HAP-1 (cell line): ENCODE measurements around the gene GGCT.
A peak's percentile ranks its signal among the peaks of the same experiment; 100 is the strongest.
"Not testable (repeated sequence)": the region's sequence is repeated elsewhere in the genome, so short reads cannot be mapped to it uniquely, and the experiment has no call there.

Source experiments
- DNase-seq, 2 experiments: peaks; one replicate each; pipeline ENCODE4 v3.0.0-alpha.2; 2016 to 2020; ENCODE audit warnings: low spot score in 2 of 2
- H3K27me3 ChIP-seq: fragments of 250-450 bp; sonication (Bioruptor Pico); 2 replicates; pipeline ENCODE4 v1.5.1; 2020; ENCODE audit warnings: low read depth, mild to moderate bottlenecking, moderate library complexity
- H3K36me3 ChIP-seq: fragments of 250-450 bp; sonication (Bioruptor Pico); replicated peaks from 2 replicates; pipeline ENCODE4 v1.5.1; 2020; ENCODE audit warnings: mild to moderate bottlenecking
- H3K4me1 ChIP-seq: fragments of 250-450 bp; sonication (Bioruptor Pico); 2 replicates; pipeline ENCODE4 v1.5.1; 2020; ENCODE audit warnings: mild to moderate bottlenecking
- H3K4me3 ChIP-seq: fragments of 250-450 bp; sonication (Bioruptor Pico); 2 replicates; pipeline ENCODE4 v1.5.1; 2020; ENCODE audit warnings: mild to moderate bottlenecking, moderate library complexity
- H3K9me3 ChIP-seq: fragments of 250-450 bp; sonication (Bioruptor Pico); 2 replicates; pipeline ENCODE4 v1.5.1; 2020; ENCODE audit warnings: mild to moderate bottlenecking, moderate library complexity
- in situ Hi-C: fragments of 300-500 bp; cut with MboI; formaldehyde crosslinking; loops from 3 replicates; pipeline ENCODE4 v1.14.3; 2020; ENCODE audit warnings: low sequenced_read_pairs, inconsistent platforms, mixed read lengths

GGCT gene

DNA sequence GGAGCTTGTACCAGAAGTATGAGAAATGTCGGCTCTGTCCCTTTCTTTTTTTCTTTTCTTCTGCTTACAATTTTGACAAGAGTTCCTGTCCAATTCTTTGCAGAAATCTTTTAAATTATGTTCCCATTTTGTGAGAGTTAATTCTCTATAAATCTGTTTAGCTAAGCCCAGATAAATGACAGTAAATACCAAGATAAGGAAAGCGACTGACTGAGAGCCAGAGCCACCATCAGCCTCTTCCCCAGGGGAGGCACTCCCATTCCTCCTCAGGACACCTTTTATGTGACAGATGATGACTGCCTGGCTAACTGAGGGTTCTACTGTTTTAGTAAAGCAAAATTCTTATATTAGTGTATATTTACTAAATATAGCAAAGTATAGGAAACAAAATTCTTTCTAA, 6.9 kb upstream of the GGCT start:
- Histone ChIP-seq H3K36me3 (no peaks in the 10 kb centered on the region), H3K27me3 (no peaks in the 10 kb centered on the region), H3K9me3 (no peaks in the 10 kb centered on the region), H3K4me3 (no peak overlapping the region), H3K4me1 (peaks cover 11% of the 10 kb centered on the region)
- in situ Hi-C loops: loop anchor here (10.0 kb wide), 1 partner anchor 53 kb away; no protein-coding TSS in a partner anchor
- no peak for DNase-seq

- no peaks in the 10 kb centered on the region for H3K9me3 ChIP-seq
Measured at GRCh38 chr7:30510124-30511075, 5.8 kb upstream of the GGCT start.

GRCh38 chr7:30509171-30509857, 4.7 kb upstream of the GGCT start:
- DNase-seq, H3K27me3 ChIP-seq, H3K4me1 ChIP-seq, in situ Hi-C loops, H3K4me3 ChIP-seq, H3K36me3 ChIP-seq, H3K9me3 ChIP-seq: not testable (repeated sequence)

More at GRCh38 chr7:30510124-30511075, 5.8 kb upstream of the GGCT start:
- DNase-seq: peak; percentile 52 to 62
- Histone ChIP-seq H3K36me3 (no peaks in the 10 kb centered on the region), H3K27me3 (no peaks in the 10 kb centered on the region), H3K4me1 (peaks cover 3% of the 10 kb centered on the region), H3K4me3 (no peak overlapping the region)
- in situ Hi-C loops: loop anchor here (10.0 kb wide), 1 partner anchor 54 kb away; no protein-coding TSS in a partner anchor

- in situ Hi-C loops, DNase-seq, H3K4me3 ChIP-seq: not testable (repeated sequence)
Measured at GRCh38 chr7:30507346-30507900, 2.8 kb upstream of the GGCT start.

DNA sequence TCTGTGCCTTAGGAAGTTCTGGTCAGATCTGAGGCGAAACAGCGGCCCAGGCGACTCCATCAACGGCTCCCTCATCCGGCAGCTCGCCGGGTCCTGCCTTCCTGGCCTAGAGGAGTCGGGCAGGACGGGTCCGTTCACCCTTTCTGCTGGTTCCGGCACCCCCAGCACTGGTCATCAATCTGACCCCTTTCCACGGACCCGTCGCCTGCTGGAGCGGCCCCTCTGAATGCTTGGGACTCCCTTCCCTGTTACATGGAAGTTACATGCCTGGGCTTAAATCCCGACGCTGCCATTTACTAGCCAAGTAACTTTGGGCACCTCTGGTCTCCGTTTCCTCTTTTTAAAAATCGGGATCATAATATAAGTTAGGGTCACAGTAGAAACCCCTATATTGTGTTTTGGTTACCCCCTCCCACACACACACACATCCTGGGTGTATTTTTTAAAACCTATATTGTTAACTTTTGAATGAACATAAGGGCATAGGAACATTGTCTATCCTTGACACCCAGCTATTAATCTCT, 607 bp upstream of the GGCT start:
- H3K9me3 ChIP-seq: no peaks in the 10 kb centered on the region
- H3K4me1 ChIP-seq: peaks cover 8% of the 10 kb centered on the region
- no peaks in the 10 kb centered on the region for H3K27me3 ChIP-seq
- in situ Hi-C loops: no loop called here
- DNase-seq: no peak
- H3K36me3 ChIP-seq: peaks cover 4% of the 10 kb centered on the region
- H3K4me3 ChIP-seq: peak overlapping the region; percentile 71

More at GRCh38 chr7:30507346-30507900, 2.8 kb upstream of the GGCT start:
- not testable (repeated sequence) for H3K36me3 ChIP-seq, H3K4me1 ChIP-seq, H3K9me3 ChIP-seq, H3K27me3 ChIP-seq

GRCh38 chr7:30503274-30504212, 1.1 kb downstream of the GGCT start:
- in situ Hi-C loops: no loop called here
- peaks cover 8% of the 10 kb centered on the region for H3K4me1 ChIP-seq
- H3K27me3 ChIP-seq: no peaks in the 10 kb centered on the region
- H3K9me3 ChIP-seq: no peaks in the 10 kb centered on the region
- peak overlapping the region; percentile 71 for H3K4me3 ChIP-seq
- DNase-seq: no peak
- peaks cover 10% of the 10 kb centered on the region for H3K36me3 ChIP-seq

DNA sequence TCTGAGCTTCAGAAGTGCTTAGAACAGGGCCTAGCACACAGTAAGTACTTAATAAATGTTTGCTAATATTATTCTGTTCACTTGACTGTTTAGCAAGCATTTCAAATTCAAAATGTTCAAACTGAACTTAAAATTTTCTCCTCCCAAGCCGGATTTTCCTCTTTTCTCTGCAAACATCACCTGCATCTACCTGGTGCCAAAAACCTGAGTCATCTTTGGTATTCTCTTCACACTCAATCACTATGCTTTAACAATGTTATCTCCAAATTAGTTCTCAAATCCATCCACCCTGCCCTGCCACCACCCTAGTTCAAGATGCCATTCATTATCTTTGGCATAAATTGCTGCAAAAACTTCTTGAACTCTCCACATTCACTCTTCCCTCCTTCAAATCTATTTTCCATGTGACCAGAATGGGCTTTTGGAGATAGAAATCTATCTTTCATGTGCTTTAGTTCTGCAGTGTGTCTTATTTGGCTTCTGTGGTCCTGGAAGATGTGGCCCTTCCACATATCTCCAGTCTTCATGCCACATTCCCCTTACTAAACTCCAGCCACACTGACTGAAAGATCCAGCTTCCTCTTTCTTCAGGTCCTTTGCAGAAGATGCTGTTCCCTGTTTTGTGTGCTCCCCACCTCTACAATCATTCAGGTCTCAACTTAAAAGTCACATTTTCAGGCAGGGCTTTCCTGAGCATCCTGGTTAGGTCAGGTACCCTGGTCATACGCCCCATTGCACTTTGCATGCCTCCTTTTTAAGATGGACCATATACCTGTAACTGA, 2.0 kb downstream of the GGCT start:
- no peaks in the 10 kb centered on the region for H3K27me3 ChIP-seq
- H3K4me3 ChIP-seq: no peak overlapping the region
- in situ Hi-C loops: no loop called here
- no peak for DNase-seq
- H3K9me3 ChIP-seq: no peaks in the 10 kb centered on the region
- H3K4me1 ChIP-seq: peaks cover 8% of the 10 kb centered on the region
- peaks cover 11% of the 10 kb centered on the region for H3K36me3 ChIP-seq

- DNase-seq: no peak
- H3K36me3 ChIP-seq: peaks cover 24% of the 10 kb centered on the region
- in situ Hi-C loops: no loop called here
- H3K4me1 ChIP-seq: peaks cover 8% of the 10 kb centered on the region
- H3K9me3 ChIP-seq: no peaks in the 10 kb centered on the region
- H3K27me3 ChIP-seq: no peaks in the 10 kb centered on the region
- H3K4me3 ChIP-seq: no peak overlapping the region
Measured at GRCh38 chr7:30501264-30501663, 3.4 kb downstream of the GGCT start.

- no peak for DNase-seq
- Histone ChIP-seq H3K4me3 (no peak overlapping the region), H3K9me3 (no peaks in the 10 kb centered on the region), H3K27me3 (0 out of 2 replicates have a peak, but pooled peaks cover under 1% of the 10 kb centered on the region), H3K4me1 (no peaks in the 10 kb centered on the region), H3K36me3 (peaks cover 15% of the 10 kb centered on the region)
- in situ Hi-C loops: no loop called here
Measured at GRCh38 chr7:30493228-30493627, 11.4 kb downstream of the GGCT start.

- no peak for DNase-seq
- no peak overlapping the region for H3K4me3 ChIP-seq
- peaks cover 2% of the 10 kb centered on the region; the same call in 1 of the 2 replicates for H3K36me3 ChIP-seq
- H3K4me1 ChIP-seq: no peaks in the 10 kb centered on the region
- in situ Hi-C loops: no loop called here
- H3K9me3 ChIP-seq: no peaks in the 10 kb centered on the region
- H3K27me3 ChIP-seq: 0 out of 2 replicates have a peak, but pooled peaks cover 3% of the 10 kb centered on the region
Measured at GRCh38 chr7:30491417-30491816, 13.2 kb downstream of the GGCT start.

DNA sequence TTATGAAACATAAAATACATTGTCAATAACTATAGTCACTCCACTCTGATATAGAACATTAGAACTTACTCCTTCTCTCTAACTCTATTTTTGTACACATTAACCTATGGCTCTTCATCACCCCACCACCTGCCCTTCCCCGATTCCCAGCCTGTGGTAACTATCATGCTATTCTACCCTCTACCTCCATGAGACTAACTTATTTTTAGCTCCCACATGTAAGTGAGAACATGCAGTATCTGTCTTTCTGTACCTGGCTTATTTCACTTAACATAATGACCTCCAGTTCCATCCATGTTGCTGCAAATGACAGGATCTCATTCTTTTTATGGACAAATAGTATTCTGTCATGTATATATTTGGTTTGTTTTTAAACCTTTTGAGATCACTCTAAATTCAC, 17.3 kb downstream of the GGCT start:
- H3K4me3 ChIP-seq: no peak overlapping the region
- no peaks in the 10 kb centered on the region for H3K36me3 ChIP-seq
- DNase-seq: no peak
- H3K9me3 ChIP-seq: no peaks in the 10 kb centered on the region
- 0 out of 2 replicates have a peak, but pooled peaks cover 3% of the 10 kb centered on the region for H3K27me3 ChIP-seq
- in situ Hi-C loops: no loop called here
- H3K4me1 ChIP-seq: no peaks in the 10 kb centered on the region

- H3K9me3 ChIP-seq: no peaks in the 10 kb centered on the region
- in situ Hi-C loops: no loop called here
Measured at GRCh38 chr7:30485667-30486066, 19.0 kb downstream of the GGCT start.

More at GRCh38 chr7:30485667-30486066, 19.0 kb downstream of the GGCT start:
- DNase-seq: no peak
- Histone ChIP-seq H3K4me1 (no peaks in the 10 kb centered on the region), H3K27me3 (0 out of 2 replicates have a peak, but pooled peaks cover 3% of the 10 kb centered on the region), H3K4me3 (no peak overlapping the region), H3K36me3 (no peaks in the 10 kb centered on the region)
